ENCODE results near the gene LRMDA. TPM values are rescaled to one million over a fixed set of nuclear protein-coding genes. Genes with fewer than 3 reads are reported as not detected.

LRMDA gene
- under 1 TPM in 1 of 6 experiments, not detected in 5; 0.32 TPM for total RNA-seq (2021; fragmentation: NEBNext Ultra II Directional; extraction: Animal tissue kit (Norgen Biotek cat#: 25700))
- long read RNA-seq: 0 reads

GRCh38 chr10:75431180-75432111 is at the start of gene LRMDA:
LRMDA (plus strand) TSS chr10:75431624.
- no peak for TF ChIP-seq CTCF (IDR thresholded peaks at IDR 0.05)
- H3K27ac Mint-ChIP-seq: no peak within 1 kb of the TSS
- peaks cover 10% of the 10 kb centered on the region for H3K4me1 Mint-ChIP-seq (ENCODE audit: low read depth)
- no peaks in the 10 kb centered on the region for H3K9me3 Mint-ChIP-seq
- DNase-seq: no peak
- no peaks in the 10 kb centered on the region for H3K36me3 Mint-ChIP-seq (ENCODE audit: low read depth)
- peaks cover 39% of the 10 kb centered on the region for H3K27me3 Mint-ChIP-seq (ENCODE audit: insufficient read depth)
- no peak within 1 kb of the TSS; the same call in 1 of the 2 replicates for H3K4me3 Mint-ChIP-seq

GRCh38 chr10:75386128-75386527 is 45.3 kb upstream of the LRMDA start:
- no peak for TF ChIP-seq CTCF (IDR thresholded peaks at IDR 0.05)
- Mint-ChIP-seq H3K9me3 (peaks cover 8% of the 10 kb centered on the region; the same call in 1 of the 2 replicates), H3K36me3 (ENCODE audit: low read depth) (no peaks in the 10 kb centered on the region), H3K4me3 (no peak overlapping the region), H3K4me1 (ENCODE audit: low read depth) (peaks cover 5% of the 10 kb centered on the region), H3K27ac (no peak overlapping the region), H3K27me3 (ENCODE audit: insufficient read depth) (peaks cover 10% of the 10 kb centered on the region; the same call in 1 of the 2 replicates)
- no peak for DNase-seq

- Mint-ChIP-seq H3K36me3 (ENCODE audit: low read depth) (no peaks in the 10 kb centered on the region), H3K4me1 (ENCODE audit: low read depth) (peaks cover 5% of the 10 kb centered on the region), H3K4me3 (no peak overlapping the region), H3K9me3 (peaks cover 8% of the 10 kb centered on the region; the same call in 1 of the 2 replicates), H3K27me3 (ENCODE audit: insufficient read depth) (peaks cover 16% of the 10 kb centered on the region), H3K27ac (no peak overlapping the region)
- DNase-seq: no peak
- TF ChIP-seq CTCF (IDR thresholded peaks at IDR 0.05): no peak
These were observed 43.3 kb upstream of the LRMDA start for GRCh38 chr10:75388082-75388481.

- Mint-ChIP-seq H3K9me3 (peaks cover 11% of the 10 kb centered on the region; the same call in 1 of the 2 replicates), H3K27me3 (ENCODE audit: insufficient read depth) (peaks cover 16% of the 10 kb centered on the region), H3K36me3 (ENCODE audit: low read depth) (peaks cover 8% of the 10 kb centered on the region; the same call in 1 of the 2 replicates), H3K4me3 (no peak overlapping the region), H3K4me1 (ENCODE audit: low read depth) (peaks cover 5% of the 10 kb centered on the region; the same call in 1 of the 2 replicates), H3K27ac (no peak overlapping the region)
- DNase-seq: no peak
- no peak for TF ChIP-seq CTCF (IDR thresholded peaks at IDR 0.05)
These were observed 41.2 kb upstream of the LRMDA start for GRCh38 chr10:75390178-75390577.

GRCh38 chr10:75392271-75392670 is 39.2 kb upstream of the LRMDA start:
- Mint-ChIP-seq H3K27me3 (ENCODE audit: insufficient read depth) (peaks cover 15% of the 10 kb centered on the region), H3K4me3 (no peak overlapping the region), H3K4me1 (ENCODE audit: low read depth) (peaks cover 5% of the 10 kb centered on the region; the same call in 1 of the 2 replicates), H3K36me3 (ENCODE audit: low read depth) (peaks cover 9% of the 10 kb centered on the region; the same call in 1 of the 2 replicates), H3K9me3 (0 out of 2 replicates have a peak, but pooled peaks cover 3% of the 10 kb centered on the region), H3K27ac (no peak overlapping the region)
- TF ChIP-seq CTCF (IDR thresholded peaks at IDR 0.05): no peak
- no peak for DNase-seq
